HFF-Myc (cell line): ENCODE measurements around the gene GRB10.

ENCODE experiments used
- DNase-seq: peaks from one replicate; pipeline ENCODE4 v3.0.0-alpha.2; 2011; ENCODE audit warnings: low read depth; ENCODE audit errors: extremely low read depth
- H3K4me3 ChIP-seq: replicated peaks from 2 replicates; pipeline ENCODE4 v1.5.1; 2011; ENCODE audit warnings: low read depth, mild to moderate bottlenecking, control low read depth, low read length
- TF ChIP-seq, protein P1 (sequence below): IDR thresholded peaks from 2 replicates; pipeline ENCODE4 v1.5.1; 2012; ENCODE audit warnings: mild to moderate bottlenecking, low read depth, low read length, control low read depth; ENCODE audit errors: missing control alignments

Gene GRB10

DNA sequence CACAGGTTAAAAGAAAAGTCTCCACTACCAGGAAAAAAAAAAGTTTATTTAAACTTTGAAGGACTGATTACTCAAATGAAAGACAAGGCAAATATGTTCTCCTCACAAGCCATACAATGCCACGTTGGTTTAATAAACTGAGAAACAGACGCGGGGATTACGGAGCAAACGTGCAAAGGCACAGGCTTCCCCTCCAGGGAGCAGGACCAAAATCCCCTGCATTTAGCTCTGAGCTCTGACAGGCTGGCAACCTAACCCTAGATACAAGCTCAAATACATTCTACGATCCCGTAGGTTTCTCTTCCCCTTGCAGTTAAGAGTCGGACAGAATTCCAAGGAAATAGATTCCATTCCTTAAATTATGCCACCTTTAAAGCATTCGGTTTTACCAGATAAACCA is 7.7 kb upstream of the GRB10 start:
- TF ChIP-seq, protein P1, sequence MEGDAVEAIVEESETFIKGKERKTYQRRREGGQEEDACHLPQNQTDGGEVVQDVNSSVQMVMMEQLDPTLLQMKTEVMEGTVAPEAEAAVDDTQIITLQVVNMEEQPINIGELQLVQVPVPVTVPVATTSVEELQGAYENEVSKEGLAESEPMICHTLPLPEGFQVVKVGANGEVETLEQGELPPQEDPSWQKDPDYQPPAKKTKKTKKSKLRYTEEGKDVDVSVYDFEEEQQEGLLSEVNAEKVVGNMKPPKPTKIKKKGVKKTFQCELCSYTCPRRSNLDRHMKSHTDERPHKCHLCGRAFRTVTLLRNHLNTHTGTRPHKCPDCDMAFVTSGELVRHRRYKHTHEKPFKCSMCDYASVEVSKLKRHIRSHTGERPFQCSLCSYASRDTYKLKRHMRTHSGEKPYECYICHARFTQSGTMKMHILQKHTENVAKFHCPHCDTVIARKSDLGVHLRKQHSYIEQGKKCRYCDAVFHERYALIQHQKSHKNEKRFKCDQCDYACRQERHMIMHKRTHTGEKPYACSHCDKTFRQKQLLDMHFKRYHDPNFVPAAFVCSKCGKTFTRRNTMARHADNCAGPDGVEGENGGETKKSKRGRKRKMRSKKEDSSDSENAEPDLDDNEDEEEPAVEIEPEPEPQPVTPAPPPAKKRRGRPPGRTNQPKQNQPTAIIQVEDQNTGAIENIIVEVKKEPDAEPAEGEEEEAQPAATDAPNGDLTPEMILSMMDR, result no peak
- DNase-seq, result no peak
- no peak overlapping the region for H3K4me3 ChIP-seq

DNA sequence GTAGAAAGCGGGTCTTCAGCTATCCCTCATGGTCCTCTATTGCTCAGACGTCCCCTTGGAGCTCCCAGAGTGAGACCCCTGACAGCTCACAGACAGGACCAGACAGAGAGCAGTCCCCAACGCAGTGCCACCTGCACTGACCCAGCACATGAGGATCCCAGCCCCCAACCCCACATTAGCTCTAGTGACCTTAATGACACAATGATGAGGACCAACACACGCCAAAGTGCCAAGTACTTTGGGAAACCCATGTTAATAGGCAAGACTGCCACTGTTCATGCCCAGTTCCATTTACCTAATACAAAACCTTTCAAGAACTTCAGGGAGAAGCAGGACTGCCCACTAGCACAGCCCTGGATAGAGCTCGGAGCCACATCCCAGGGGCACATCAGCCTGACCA is 5.7 kb upstream of the GRB10 start:
- H3K4me3 ChIP-seq, result no peak overlapping the region
- DNase-seq, result no peak
- TF ChIP-seq, protein P1, result no peak

DNA sequence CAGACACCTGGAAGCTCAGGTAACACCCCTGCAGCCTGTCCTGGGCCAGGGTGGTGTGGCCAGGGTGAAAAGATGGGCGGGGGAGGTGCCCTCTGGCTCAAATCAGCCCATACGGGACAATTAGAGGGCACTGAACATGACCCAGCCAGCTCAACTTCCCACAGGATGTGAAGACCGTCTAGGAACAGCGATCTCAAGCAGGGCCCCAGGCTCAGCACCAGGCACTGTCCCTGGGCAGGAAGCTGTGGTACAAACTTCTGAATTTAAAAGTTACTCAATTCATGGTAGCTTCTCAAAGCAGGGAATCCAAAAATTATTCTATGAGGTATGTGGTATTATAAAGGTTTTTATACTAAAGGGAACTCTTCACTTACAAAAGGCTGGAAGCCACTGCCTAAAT is 5.1 kb upstream of the GRB10 start:
- DNase-seq, result no peak
- H3K4me3 ChIP-seq, result no peak overlapping the region
- TF ChIP-seq, protein P1, result no peak

DNA sequence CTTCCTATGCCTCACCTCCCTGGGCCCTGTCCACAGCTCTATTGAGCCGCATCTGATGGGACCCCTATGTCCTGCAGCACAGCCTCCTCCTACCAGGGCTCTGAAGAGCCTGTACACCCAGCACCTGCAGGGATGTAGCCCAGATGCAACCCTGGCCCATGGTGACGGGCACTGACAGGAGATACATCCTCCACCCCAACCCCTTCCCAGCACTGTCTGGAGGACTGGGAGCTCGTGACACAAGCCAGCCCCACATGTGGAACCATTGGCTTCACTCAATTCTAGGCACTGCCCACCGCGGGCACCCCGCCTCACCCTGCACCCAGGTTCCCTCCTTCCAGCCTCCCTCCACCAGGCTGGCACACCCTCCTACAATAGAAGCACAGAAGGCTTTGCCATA is 2.6 kb upstream of the GRB10 start:
- TF ChIP-seq, protein P1, result no peak
- no peak for DNase-seq
- no peak overlapping the region for H3K4me3 ChIP-seq

DNA sequence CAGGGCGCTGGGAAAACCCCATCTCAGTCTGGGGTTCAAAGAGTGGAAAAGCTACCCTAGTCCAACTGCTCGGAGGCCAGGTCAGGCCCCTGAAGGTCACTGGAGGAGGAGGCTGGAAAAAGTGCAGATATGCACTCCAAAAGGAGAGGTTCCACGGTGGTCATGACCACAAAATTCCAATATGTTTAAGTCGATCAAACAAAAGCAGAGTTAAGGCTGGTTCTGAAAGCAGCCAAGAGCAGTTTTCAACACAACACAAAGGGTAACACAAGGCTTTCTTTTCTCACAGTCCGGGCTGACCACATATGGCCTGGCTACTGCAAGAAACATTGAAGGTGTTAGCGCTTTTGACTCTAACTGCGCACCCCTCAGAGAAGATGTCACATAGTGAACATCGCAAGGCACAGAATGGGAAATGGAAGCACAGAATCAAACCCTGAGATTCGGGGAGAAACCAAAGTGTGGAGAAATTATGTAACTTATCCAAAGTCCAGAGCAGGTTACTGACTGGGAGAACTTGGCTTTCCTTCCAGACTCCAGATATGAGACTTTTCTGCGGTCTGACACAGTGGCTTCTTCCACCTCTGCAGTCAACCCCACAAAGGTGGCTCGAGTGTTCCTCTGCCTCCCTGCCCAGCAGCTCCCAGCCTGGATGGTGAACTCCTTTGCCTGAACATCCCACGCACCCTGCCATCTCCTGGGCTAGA is 1.3 kb upstream of the GRB10 start:
- DNase-seq, result no peak
- H3K4me3 ChIP-seq, result no peak overlapping the region
- TF ChIP-seq, protein P1, result no peak

DNA sequence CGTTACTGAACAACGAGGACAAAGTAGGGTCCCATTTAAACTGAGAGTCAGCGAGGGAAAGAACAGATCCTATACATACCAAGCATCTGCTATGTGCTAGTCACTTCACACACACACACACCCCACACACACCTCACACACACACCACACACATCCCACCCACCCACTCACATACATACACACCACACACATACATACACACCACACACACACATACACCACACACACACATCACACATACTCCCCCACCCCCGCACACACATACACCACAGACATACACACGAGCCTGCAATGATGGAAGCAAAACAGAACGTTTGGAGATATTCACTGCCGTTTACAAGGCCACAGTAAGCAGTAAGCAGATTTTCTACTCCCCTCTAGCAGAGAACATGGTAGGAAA is 607 bp upstream of the GRB10 start:
- TF ChIP-seq, protein P1, result no peak
- no peak for DNase-seq
- peak overlapping the region; percentile 47 for H3K4me3 ChIP-seq
